NCI-H1092 treated with DMSO at 0.1 percent for 48 hours (cell line): Measurements from ENCODE around the gene NAV2.

ENCODE experiments used
- DNase-seq: peaks from one replicate; lab custom pipeline; 2025; lab: John Stamatoyannopoulos, UW

Gene NAV2

GRCh38 chr11:19864141-19865140 is 151.8 kb downstream of the NAV2 start:
- DNase-seq: no peak

GRCh38 chr11:19866037-19866436 is 153.4 kb downstream of the NAV2 start:
- no peak for DNase-seq

GRCh38 chr11:19866521-19866920 is 153.9 kb downstream of the NAV2 start:
- DNase-seq: no peak

- no peak for DNase-seq
Observed at GRCh38 chr11:19867064-19867463, 154.4 kb downstream of the NAV2 start.

- peak; percentile 31 for DNase-seq
Observed at GRCh38 chr11:19868281-19868821, 155.7 kb downstream of the NAV2 start.

GRCh38 chr11:19868871-19869270 is 156.2 kb downstream of the NAV2 start:
- no peak for DNase-seq

GRCh38 chr11:19869466-19869865 is 156.8 kb downstream of the NAV2 start:
- peak; percentile 23 for DNase-seq

GRCh38 chr11:19869946-19870589 is 157.4 kb downstream of the NAV2 start:
- DNase-seq: no peak

- no peak for DNase-seq
Observed at GRCh38 chr11:19871531-19871930, 158.9 kb downstream of the NAV2 start.

GRCh38 chr11:19872512-19873145 is 160.0 kb downstream of the NAV2 start:
- DNase-seq: peak; percentile 66

GRCh38 chr11:19873730-19874129 is 161.1 kb downstream of the NAV2 start:
- peak; percentile 60 for DNase-seq

GRCh38 chr11:19874266-19874665 is 161.6 kb downstream of the NAV2 start:
- no peak for DNase-seq

GRCh38 chr11:19876750-19877149 is 164.1 kb downstream of the NAV2 start:
- no peak for DNase-seq

- DNase-seq: no peak
Observed at GRCh38 chr11:19878520-19878919, 165.9 kb downstream of the NAV2 start.

GRCh38 chr11:19879307-19880087 is 166.9 kb downstream of the NAV2 start:
- DNase-seq: peak; percentile 43

- DNase-seq: peak; percentile 54
Observed at GRCh38 chr11:19880088-19880345, 167.4 kb downstream of the NAV2 start.

GRCh38 chr11:19881177-19881576 is 168.5 kb downstream of the NAV2 start:
- no peak for DNase-seq

- no peak for DNase-seq
Observed at GRCh38 chr11:19882356-19882755, 169.7 kb downstream of the NAV2 start.

- no peak for DNase-seq
Observed at GRCh38 chr11:19886498-19886897, 173.9 kb downstream of the NAV2 start.

- no peak for DNase-seq
Observed at GRCh38 chr11:19887842-19888241, 175.2 kb downstream of the NAV2 start.

GRCh38 chr11:19889531-19889930 is 176.9 kb downstream of the NAV2 start:
- DNase-seq: no peak

- DNase-seq: no peak
Observed at GRCh38 chr11:19890308-19890707, 177.7 kb downstream of the NAV2 start.
